Fibroblast of peridontal ligament (primary cell): ENCODE data around the gene ISM1.

Experiments used
- DNase-seq: peaks from one replicate; pipeline ENCODE4 v3.0.0-alpha.2; 2010; ENCODE audit errors: extremely low read depth

The ISM1 gene

DNA sequence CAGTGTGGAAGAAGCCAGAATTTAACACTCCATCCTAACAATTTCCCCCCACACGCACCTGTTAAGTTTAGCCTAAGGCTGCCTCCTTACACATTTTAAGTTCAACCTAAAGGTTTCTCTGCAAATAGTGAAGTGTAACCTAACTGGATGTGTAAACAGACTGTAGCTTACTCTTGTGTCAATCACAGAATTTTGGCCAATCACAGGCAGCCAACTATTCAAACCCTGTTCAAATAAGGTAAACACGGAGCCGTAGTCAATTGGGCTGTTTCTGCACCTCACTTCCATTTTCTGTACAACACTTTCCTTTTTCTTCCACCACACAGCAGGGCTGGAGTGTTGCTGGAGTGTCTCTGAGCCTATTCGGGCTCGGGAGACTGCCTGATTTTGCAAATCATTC lies 92.1 kb downstream of the ISM1 start:
- no peak for DNase-seq

DNA sequence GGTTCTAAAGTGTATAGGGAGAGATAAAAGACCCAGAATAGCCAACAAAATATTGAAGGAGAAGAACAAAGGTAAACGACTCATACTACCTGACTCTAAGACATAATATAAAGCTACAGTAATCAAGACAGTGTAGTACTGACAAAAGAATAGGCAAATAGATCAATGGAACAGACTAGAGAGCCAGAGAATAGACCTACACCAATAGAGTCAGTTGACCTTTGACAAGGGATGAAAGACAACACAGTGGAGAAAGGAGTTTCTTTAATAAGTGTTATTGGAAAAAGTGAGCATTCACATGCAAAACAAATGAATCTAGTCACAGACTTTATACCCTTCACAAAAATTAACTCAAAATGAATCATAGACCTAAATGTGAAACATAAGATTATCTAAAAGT lies 96.4 kb downstream of the ISM1 start:
- DNase-seq = no peak

- no peak for DNase-seq
Measured at GRCh38 chr20:13318871-13319521, 97.9 kb downstream of the ISM1 start.

DNA sequence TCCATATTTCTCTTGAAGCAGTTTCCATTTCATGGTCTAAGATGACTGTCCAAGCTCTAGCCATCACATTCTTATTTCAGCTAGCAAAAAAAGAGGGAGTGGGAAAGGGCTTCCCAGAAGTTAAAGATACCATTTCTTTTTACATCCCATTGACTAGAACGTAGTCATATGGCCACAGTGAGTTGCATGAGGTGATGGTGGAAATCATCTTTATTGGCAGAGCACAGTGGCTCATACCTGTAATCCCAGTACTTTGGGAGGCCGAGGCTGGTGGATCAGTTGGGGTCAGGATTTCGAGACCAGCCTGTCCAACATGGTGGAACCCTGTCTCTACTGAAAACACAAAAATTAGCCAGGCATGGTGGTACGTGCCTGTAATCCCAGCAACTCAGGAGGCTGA lies 99.6 kb downstream of the ISM1 start:
- DNase-seq = no peak

DNA sequence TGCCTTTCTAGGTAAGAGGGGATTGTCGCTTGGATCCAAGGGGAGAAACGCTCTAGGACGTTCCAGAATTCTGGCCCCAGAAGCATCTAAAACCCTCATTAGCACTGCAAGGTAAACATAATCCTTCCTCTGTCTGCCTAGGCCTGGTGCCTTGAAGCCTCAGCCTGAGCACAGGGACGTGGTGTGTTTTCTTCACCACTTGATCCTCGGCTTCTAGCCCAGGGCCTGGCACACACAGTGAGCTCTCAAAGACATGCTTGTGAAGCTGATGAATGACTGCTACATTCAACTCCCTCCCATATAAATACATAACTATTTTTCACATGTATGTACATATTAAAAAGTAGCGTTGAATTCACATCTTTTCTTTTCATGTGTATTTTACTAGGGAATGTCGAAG lies 100.3 kb downstream of the ISM1 start:
- no peak for DNase-seq

DNA sequence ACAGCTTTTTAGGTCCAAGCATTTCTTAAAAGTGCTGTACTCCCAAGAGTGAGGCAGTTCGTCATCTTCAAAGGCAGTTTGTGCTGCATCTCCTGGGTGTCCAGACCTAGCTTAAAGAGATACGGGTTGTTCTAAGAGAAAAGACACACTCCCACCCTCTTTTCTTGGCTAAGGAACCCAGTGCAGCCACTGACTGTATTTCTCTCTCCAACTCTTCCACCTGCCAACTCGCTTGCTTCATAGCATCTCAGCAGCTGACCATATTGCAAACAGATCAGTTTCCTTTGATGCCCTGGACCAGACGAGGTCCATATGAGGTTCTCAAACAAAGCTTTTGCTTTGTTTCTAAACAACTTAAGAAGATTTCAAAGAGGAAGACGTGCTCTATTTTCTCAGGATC lies 101.1 kb downstream of the ISM1 start:
- no peak for DNase-seq

GRCh38 chr20:13322621-13323020 lies 101.5 kb downstream of the ISM1 start:
- no peak for DNase-seq

- DNase-seq = peak; percentile 28
Measured at GRCh38 chr20:13325033-13325432, 104.0 kb downstream of the ISM1 start.

DNA sequence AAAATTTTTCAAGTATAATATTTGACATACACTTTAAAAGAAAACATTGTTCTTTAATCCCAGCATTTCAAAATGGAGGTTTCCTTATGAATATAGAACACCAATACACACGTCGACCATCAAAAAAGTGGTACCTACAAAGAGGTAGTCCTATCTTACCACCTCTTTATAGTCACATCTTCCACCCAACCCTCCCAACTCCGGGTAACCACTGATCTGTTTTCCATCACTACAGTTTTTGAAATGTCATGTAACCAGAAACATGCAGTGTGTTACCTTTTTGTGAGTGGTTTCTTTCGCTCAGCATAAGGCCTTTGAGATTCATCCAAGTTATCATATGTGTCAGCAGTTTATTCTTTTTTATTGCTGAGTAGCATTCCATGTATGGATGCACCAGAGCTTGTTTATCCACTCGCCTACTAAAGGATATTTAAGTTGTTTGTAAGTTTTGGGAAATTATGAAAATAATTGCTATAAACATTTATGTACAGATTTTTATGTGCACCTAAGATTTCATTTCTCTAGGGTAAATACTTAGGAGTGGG lies 104.8 kb downstream of the ISM1 start:
- DNase-seq = no peak

GRCh38 chr20:13331536-13331935 lies 110.5 kb downstream of the ISM1 start:
- DNase-seq = no peak

DNA sequence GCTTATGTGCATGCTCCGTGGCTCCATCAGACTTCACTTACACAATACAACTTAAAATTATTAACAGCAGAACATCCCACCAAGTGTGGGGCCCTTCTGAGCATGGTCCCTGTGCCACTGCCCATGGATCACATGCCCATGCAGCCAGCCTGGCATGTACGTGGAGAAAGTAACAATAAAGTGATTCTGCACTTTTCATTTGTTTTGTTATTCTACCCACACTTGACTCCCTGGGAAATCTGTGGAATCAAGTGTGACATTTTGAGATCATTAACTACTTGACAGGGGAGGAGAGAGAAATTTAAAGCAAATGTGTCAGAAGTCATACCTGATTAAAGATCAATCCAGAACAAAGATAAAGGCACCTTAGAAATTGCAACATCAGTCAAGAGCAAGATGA lies 112.0 kb downstream of the ISM1 start:
- DNase-seq = no peak

DNA sequence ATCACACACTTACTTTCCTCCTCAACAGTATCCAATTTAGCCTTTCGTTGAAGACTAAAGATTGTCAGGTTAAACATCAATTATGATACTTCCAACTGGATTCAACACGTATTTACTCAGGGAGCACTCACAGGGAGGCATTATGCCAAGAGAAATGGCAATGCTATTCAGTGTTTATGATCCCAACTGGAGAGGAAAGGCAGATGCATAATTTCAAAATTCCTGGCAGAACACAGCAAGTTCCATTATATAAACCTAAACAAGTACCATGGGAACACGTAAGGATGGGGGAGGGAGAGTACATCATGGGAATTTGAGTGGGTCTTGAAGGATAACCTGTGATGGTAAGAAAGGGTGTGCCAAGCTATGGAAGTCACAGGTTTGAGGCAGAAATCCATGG lies 112.7 kb downstream of the ISM1 start:
- peak; percentile 21 for DNase-seq

GRCh38 chr20:13336308-13337089 lies 115.4 kb downstream of the ISM1 start:
- no peak for DNase-seq

GRCh38 chr20:13337090-13337784 lies 116.2 kb downstream of the ISM1 start:
- no peak for DNase-seq

DNA sequence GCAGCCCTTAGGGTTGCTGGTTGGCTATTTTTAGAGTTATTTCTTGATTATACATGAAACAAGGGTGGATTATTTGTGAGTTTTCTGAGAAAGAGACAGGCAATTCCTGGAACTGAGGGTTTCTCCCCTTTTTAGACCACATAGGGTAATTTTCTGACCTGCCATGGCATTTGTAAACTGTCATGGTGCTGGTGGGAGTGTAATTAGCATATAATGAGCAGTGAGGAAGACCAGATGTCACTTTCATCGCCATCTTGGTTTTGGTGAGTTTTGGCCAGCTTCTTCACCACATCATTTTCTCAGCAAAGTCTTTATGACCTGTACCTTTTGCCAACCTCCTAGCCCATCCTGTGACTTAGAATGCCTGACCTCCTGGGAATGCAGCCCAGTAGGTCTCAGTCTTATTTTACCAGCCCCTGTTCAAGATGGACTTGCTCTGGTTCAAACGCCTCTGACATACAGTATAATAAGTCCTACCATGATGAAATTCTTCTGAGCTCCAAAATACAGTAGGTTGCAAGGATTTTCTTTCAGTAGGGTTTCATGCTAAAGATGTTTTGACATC lies 117.1 kb downstream of the ISM1 start:
- no peak for DNase-seq

DNA sequence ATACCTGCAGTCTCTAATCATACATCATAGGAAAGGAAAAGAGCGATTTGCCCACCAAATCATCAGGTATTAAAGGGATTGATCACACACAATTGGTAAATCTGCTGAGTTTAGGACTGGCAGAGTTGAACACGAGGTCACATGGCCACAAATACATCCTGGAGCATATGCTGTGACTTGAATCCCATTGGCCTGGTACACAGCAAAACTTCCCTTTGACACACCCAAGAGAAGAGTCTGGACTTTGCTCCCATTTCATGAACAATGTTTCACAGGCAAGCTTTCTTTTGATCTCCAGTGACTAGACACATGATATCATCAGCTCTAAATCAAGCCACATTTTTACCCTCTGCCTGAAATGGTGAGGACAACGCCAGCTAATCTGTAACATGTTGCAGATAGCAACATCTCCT lies 117.9 kb downstream of the ISM1 start:
- no peak for DNase-seq

DNA sequence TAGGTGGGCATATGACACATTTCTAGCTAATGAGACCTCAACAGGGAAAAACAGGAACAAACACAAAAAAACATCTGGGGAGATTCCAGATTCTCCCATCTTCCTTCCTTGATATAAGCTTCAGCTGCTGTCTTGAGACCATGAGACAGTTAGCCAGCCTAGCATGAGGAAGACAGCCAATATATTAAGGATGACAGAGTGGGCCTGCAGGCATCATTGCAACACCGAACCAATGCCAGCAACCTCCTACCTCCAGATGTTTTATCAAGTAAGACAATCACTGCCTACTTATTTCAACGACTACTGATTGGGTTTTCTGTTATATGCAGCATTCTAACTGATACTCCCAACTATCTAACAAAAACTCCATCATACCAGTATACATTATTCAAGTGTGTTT lies 119.0 kb downstream of the ISM1 start:
- DNase-seq = no peak

GRCh38 chr20:13341737-13342393 lies 120.8 kb downstream of the ISM1 start:
- no peak for DNase-seq

- no peak for DNase-seq
Measured at GRCh38 chr20:13342469-13343242, 121.6 kb downstream of the ISM1 start.

- peak; percentile 41 for DNase-seq
Measured at GRCh38 chr20:13344671-13345070, 123.6 kb downstream of the ISM1 start.
